NCI-H2227 (cell line): ENCODE results near the gene COPS4.
A peak's percentile ranks its signal among the peaks of the same experiment; 100 is the strongest.
"Not testable (repeated sequence)": the region's sequence is repeated elsewhere in the genome, so short reads cannot be mapped to it uniquely, and the experiment has no call there.

Experiments
- DNase-seq: peaks from one replicate; lab custom pipeline; 2025; ENCODE audit not compliant: unreplicated experiment; lab: John Stamatoyannopoulos, UW

COPS4 gene

GRCh38 chr4:83034630-83035494 lies at the start of gene COPS4:
TSS of gene COPS4 (plus strand) at chr4:83035183. CDS start at chr4:83035225, 42 bp downstream.
- DNase-seq, result peak; percentile 98

- not testable (repeated sequence) for DNase-seq
Observed at GRCh38 chr4:82987519-82987918, 47.5 kb upstream of the COPS4 start.

- no peak for DNase-seq
Observed at GRCh38 chr4:82988323-82988832, 46.6 kb upstream of the COPS4 start.

- no peak for DNase-seq
Observed at GRCh38 chr4:82989575-82990429, 45.2 kb upstream of the COPS4 start.

- no peak for DNase-seq
Observed at GRCh38 chr4:82994834-82995233, 40.1 kb upstream of the COPS4 start.

GRCh38 chr4:82998898-82999297 lies 36.1 kb upstream of the COPS4 start:
- DNase-seq, result peak; percentile 1

GRCh38 chr4:83002329-83002728 lies 32.7 kb upstream of the COPS4 start:
- DNase-seq, result no peak

GRCh38 chr4:83003044-83003791 lies 31.8 kb upstream of the COPS4 start:
- not testable (repeated sequence) for DNase-seq

- no peak for DNase-seq
Observed at GRCh38 chr4:83009529-83009928, 25.5 kb upstream of the COPS4 start.

- DNase-seq, result peak; percentile 9
Observed at GRCh38 chr4:83010111-83010521, 24.9 kb upstream of the COPS4 start.

- peak; percentile 55 for DNase-seq
Observed at GRCh38 chr4:83010522-83011318, 24.3 kb upstream of the COPS4 start, which contains the start of gene LIN54. TSS of gene LIN54 (minus strand) at chr4:83010823. CDS start at chr4:82984844, 25,979 bp downstream.

GRCh38 chr4:83011689-83012199 lies 23.2 kb upstream of the COPS4 start:
- DNase-seq, result no peak

GRCh38 chr4:83012200-83012686 lies 22.7 kb upstream of the COPS4 start:
- peak; percentile 25 for DNase-seq

GRCh38 chr4:83012687-83013419 lies 22.1 kb upstream of the COPS4 start:
- peak; percentile 98 for DNase-seq

GRCh38 chr4:83013420-83013867 lies 21.5 kb upstream of the COPS4 start:
- peak; percentile 35 for DNase-seq

- no peak for DNase-seq
Observed at GRCh38 chr4:83013902-83014301, 21.1 kb upstream of the COPS4 start.

- no peak for DNase-seq
Observed at GRCh38 chr4:83019794-83020494, 15.0 kb upstream of the COPS4 start.
